ENCODE results near the gene SAE1. TPM values are rescaled to one million over a fixed set of nuclear protein-coding genes. Genes with fewer than 3 reads are reported as not detected.
A peak's percentile ranks its signal among the peaks of the same experiment; 100 is the strongest.

The SAE1 gene
- total RNA-seq, 2 donors from 2014 or later = 14.5 to 21.5 TPM

GRCh38 chr19:47188507-47189033 lies 57.9 kb downstream of the SAE1 start:
- H3K9me3 ChIP-seq = no peaks in the 10 kb centered on the region
- TF ChIP-seq CTCF (IDR thresholded peaks at IDR 0.05) (no peak), POLR2A (IDR thresholded peaks at IDR 0.05) (no peak)
- WGBS, 2 donors = 71 to 76% methylated on average over 5 of the region's 5 CpGs
- no peak overlapping the region for H3K4me3 ChIP-seq
- no peak for ATAC-seq
- intact Hi-C loops (cut with DNase I) = no loop called here
- no peaks in the 10 kb centered on the region for H3K27me3 ChIP-seq
- H3K4me1 ChIP-seq = peaks cover 31% of the 10 kb centered on the region
- no peak for DNase-seq
- H3K27ac ChIP-seq = peak overlapping the region; percentile 25 to 69 (median 52)
- H3K36me3 ChIP-seq (replicated peaks in 1 of 2; ENCODE audit: insufficient read depth in 1 of 2, low read depth in 2 of 2) = no peaks in the 10 kb centered on the region

DNA sequence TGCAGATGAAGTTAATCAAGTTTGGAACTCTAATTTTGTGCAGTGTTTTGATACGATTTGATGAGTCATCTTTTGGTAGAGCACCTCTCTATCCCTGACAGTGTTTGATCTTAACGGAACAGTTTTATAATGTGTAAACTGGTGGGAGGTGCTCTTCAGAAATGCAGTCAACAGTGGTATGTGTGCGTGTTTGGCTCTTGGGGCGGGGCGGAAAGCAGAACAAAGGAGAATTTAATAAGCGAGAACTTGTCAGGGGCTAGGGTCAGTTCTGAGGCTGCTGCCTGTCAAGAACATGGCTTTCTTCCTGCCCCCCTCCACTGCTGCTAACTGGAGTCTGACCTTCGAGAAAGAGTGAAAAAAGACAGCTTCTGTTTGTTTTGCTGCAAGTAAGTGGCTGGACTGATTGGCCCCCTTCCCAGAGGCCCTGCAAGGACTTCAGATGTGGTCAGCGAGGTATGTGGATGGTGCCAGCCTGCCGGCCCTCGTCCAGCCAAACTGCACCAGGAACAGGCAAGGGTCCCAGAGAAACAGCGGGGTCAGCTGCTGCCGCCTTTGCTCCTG lies 59.6 kb downstream of the SAE1 start:
- ATAC-seq = peak; percentile 71
- TF ChIP-seq CTCF (IDR thresholded peaks at IDR 0.05) (no peak), POLR2A (IDR thresholded peaks at IDR 0.05) (no peak)
- peak; percentile 61 to 77 (median 68) for DNase-seq
- intact Hi-C loops (cut with DNase I) = no loop called here
- Histone ChIP-seq H3K9me3 (no peaks in the 10 kb centered on the region), H3K4me3 (no peak overlapping the region), H3K36me3 (replicated peaks in 1 of 2; ENCODE audit: insufficient read depth in 1 of 2, low read depth in 2 of 2) (no peaks in the 10 kb centered on the region), H3K4me1 (peaks cover 31% of the 10 kb centered on the region), H3K27me3 (no peaks in the 10 kb centered on the region), H3K27ac (peak overlapping the region; percentile 43 to 69 (median 58))
- 3 to 21% methylated on average over 10 to 12 of the region's 12 CpGs for WGBS, 2 donors

DNA sequence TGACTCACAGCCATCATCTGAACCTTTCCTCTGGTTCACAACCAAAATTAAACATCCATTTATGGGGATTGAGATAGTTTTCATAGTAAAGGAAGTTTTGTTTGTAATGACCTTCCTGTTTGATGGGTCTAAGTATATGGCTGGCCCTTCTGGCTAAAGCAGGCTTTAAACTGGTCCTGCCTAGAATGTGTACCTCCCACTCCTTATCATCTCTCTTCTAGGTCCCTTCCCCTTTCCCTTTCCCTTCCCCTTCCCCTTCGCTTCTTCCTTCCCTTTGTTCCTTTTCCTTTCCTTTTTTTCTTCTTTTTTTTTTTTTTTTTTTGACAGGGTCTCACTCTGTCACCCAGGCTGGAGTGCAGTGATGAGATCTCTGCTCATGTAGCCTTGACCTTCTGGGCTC lies 64.8 kb downstream of the SAE1 start:
- DNase-seq (no peak), ATAC-seq (no peak)
- H3K27ac ChIP-seq = no peak overlapping the region
- no peaks in the 10 kb centered on the region for H3K27me3 ChIP-seq
- TF ChIP-seq CTCF (IDR thresholded peaks at IDR 0.05) (no peak), POLR2A (IDR thresholded peaks at IDR 0.05) (no peak)
- intact Hi-C loops (cut with DNase I) = no loop called here
- H3K4me1 ChIP-seq = peaks cover 18% of the 10 kb centered on the region
- H3K9me3 ChIP-seq = no peaks in the 10 kb centered on the region
- 100% methylated on average over 1 of the region's 1 CpG; no CpG with 5 or more reads in 1 of the 2 donors for WGBS, 2 donors
- H3K36me3 ChIP-seq (replicated peaks in 1 of 2; ENCODE audit: insufficient read depth in 1 of 2, low read depth in 2 of 2) = no peaks in the 10 kb centered on the region
- H3K4me3 ChIP-seq = no peak overlapping the region

DNA sequence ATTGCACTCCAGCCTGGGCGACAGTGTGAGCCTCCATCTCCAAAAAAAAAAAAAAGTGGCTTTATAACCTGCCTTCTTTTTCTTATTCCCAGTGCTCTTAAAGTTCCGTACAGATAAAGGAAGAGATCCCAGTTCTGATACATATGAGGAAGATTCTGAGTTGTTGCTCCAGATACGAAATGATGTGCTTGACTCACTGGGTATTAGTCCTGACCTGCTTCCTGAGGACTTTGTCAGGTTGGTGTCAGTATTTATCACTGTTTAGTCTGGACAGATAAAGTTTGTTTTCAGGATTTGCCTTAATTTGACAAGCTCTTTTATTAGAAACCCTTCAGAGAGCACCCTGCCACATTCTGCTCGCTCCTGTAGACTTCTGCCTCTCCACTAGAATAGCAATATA lies 66.5 kb downstream of the SAE1 start:
- DNase-seq = no peak
- Histone ChIP-seq H3K27me3 (no peaks in the 10 kb centered on the region), H3K27ac (no peak overlapping the region), H3K9me3 (no peaks in the 10 kb centered on the region), H3K4me1 (peaks cover 8% of the 10 kb centered on the region), H3K36me3 (replicated peaks in 1 of 2; ENCODE audit: insufficient read depth in 1 of 2, low read depth in 2 of 2) (no peaks in the 10 kb centered on the region), H3K4me3 (no peak overlapping the region)
- 91 to 95% methylated on average over 4 of the region's 4 CpGs for WGBS, 2 donors
- ATAC-seq = no peak
- intact Hi-C loops (cut with DNase I) = no loop called here
- TF ChIP-seq POLR2A (IDR thresholded peaks at IDR 0.05) (no peak), CTCF (IDR thresholded peaks at IDR 0.05) (no peak)

DNA sequence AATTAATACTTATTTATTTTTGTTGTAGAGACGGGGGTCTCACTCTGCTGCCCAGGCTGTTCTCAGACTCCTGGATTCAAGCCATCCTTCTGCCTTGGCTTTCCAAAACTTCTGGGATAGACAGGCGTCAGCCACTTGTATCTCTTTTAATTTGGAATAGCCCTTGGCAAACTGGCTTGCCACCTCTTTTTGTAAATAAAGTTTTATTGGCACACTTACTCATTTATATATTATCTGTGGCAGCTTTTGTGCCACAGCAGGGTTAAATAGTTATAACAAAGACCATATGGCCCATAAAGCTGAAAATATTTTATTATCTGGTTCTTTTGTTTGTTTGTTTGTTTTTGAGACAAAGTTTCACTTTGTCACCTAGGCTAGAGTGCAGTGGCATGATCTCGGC lies 69.9 kb downstream of the SAE1 start:
- TF ChIP-seq CTCF (IDR thresholded peaks at IDR 0.05) (no peak), POLR2A (IDR thresholded peaks at IDR 0.05) (no peak)
- no peak for ATAC-seq

More for the DNA sequence above, 69.9 kb downstream of the SAE1 start:
- Histone ChIP-seq H3K27me3 (no peaks in the 10 kb centered on the region), H3K36me3 (replicated peaks in 1 of 2; ENCODE audit: insufficient read depth in 1 of 2, low read depth in 2 of 2) (peaks cover 0 to 2% of the 10 kb centered on the region in 2 donors), H3K9me3 (no peaks in the 10 kb centered on the region), H3K27ac (no peak overlapping the region), H3K4me1 (peaks cover 21% of the 10 kb centered on the region), H3K4me3 (no peak overlapping the region)
- 82 to 98% methylated on average over 3 of the region's 3 CpGs for WGBS, 2 donors
- no peak for DNase-seq
- intact Hi-C loops (cut with DNase I) = no loop called here
